Peyer's patch (tissue), 4 donors: ENCODE data around the gene SLC2A4RG.

Experiments
- POLR2A ChIP-seq, 2 donors: fragments of 450-650 bp; IDR thresholded peaks; one replicate each; pipeline ENCODE4 v1.5.1; 2017; ENCODE audit warnings: antibody characterized with exemption in 2 of 2, mild to moderate bottlenecking in 2 of 2, moderate library complexity in 2 of 2
- TF ChIP-seq, protein P1 (sequence below), 6 experiments: fragments of 450-650 bp in 4 of 6; fragments of 200-600 bp in 2 of 6; sonication (generic) in 1 of 6; IDR thresholded peaks; one replicate each; pipeline ENCODE4 v1.5.1; 2017 to 2019; ENCODE audit warnings: antibody characterized with exemption in 6 of 6, mild to moderate bottlenecking in 3 of 6, moderate library complexity in 1 of 6

DNA sequence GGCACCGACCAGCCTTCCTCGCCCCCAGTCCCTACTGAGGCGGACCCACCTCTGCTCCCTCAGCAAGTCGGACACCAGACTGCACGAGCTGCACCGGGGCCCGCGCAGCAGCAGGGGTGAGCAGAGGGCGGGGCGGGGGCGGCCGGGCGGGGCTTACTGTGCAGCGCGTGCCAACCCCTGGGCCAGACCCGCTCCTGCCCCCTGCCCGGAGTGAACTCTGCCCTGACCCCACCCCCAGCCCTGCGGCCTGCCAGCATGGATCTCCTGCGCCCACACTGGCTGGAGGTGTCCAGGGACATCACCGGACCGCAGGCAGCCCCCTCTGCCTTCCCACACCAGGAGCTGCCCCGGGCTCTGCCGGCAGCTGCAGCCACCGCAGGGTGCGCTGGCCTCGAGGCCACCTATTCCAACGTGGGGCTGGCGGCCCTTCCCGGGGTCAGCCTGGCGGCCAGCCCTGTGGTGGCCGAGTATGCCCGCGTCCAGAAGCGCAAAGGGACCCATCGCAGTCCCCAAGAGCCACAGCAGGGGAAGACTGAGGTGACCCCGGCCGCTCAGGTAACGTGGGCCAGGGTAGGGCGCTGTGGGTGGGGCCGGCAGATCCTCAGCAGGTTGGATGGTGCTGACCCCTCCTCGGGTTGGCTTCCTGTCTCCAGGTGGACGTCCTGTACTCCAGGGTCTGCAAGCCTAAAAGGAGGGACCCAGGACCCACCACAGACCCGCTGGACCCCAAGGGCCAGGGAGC, 1.5 kb upstream of the SLC2A4RG start:
- TF ChIP-seq, protein P1, sequence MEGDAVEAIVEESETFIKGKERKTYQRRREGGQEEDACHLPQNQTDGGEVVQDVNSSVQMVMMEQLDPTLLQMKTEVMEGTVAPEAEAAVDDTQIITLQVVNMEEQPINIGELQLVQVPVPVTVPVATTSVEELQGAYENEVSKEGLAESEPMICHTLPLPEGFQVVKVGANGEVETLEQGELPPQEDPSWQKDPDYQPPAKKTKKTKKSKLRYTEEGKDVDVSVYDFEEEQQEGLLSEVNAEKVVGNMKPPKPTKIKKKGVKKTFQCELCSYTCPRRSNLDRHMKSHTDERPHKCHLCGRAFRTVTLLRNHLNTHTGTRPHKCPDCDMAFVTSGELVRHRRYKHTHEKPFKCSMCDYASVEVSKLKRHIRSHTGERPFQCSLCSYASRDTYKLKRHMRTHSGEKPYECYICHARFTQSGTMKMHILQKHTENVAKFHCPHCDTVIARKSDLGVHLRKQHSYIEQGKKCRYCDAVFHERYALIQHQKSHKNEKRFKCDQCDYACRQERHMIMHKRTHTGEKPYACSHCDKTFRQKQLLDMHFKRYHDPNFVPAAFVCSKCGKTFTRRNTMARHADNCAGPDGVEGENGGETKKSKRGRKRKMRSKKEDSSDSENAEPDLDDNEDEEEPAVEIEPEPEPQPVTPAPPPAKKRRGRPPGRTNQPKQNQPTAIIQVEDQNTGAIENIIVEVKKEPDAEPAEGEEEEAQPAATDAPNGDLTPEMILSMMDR (IDR thresholded peaks at IDR 0.05): no peak
- TF ChIP-seq POLR2A (IDR thresholded peaks at IDR 0.05): no peak
